Omental fat pad (tissue), 4 donors: ENCODE data around the gene LRRC40. TPM values are rescaled to one million over a fixed set of nuclear protein-coding genes. Genes with fewer than 3 reads are reported as not detected.
"Not testable (repeated sequence)": the region's sequence is repeated elsewhere in the genome, so short reads cannot be mapped to it uniquely, and the experiment has no call there.

Experiments
- ATAC-seq: fragments of 150-250 bp; one replicate; pipeline ENCODE4 v1.9.1; 2016; ENCODE audit warnings: mild to moderate bottlenecking, moderate library complexity; ENCODE audit not compliant: low FRiP score
- DNase-seq: peaks from one replicate; pipeline ENCODE4 v3.0.0-alpha.2; 2019; ENCODE audit warnings: low spot score
- CTCF ChIP-seq, 3 donors: fragments of 450-650 bp; IDR thresholded peaks; one replicate each; pipeline ENCODE4 v1.5.1; 2016 to 2017; ENCODE audit warnings: antibody characterized with exemption in 3 of 3, mild to moderate bottlenecking in 3 of 3, moderate library complexity in 2 of 3
- total RNA-seq, 4 donors: library from RNA; depleted of rRNA; stranded (reverse); fragments of >200 nt; gene quantifications; one replicate each; pipeline ENCODE4 v1.1.0, GENCODE V29; 2016

Gene LRRC40
- total RNA-seq, 4 donors from 2014 or later = 10.9 to 19.7 (median 13.3) TPM

- no peak for TF ChIP-seq CTCF (IDR thresholded peaks at IDR 0.05)
- ATAC-seq (no peak), DNase-seq (no peak)
These were observed 1.2 kb downstream of the LRRC40 start for GRCh38 chr1:70204139-70204538.

- DNase-seq = no peak
- TF ChIP-seq CTCF (IDR thresholded peaks at IDR 0.05) = no peak
- no peak for ATAC-seq
These were observed 3.1 kb downstream of the LRRC40 start for GRCh38 chr1:70202173-70202758.

- ATAC-seq = no peak
- no peak for TF ChIP-seq CTCF (IDR thresholded peaks at IDR 0.05)
- no peak for DNase-seq
These were observed 5.3 kb downstream of the LRRC40 start for GRCh38 chr1:70200065-70200464.

- TF ChIP-seq CTCF (IDR thresholded peaks at IDR 0.05) = no peak
- DNase-seq (no peak), ATAC-seq (no peak)
These were observed 9.0 kb downstream of the LRRC40 start for GRCh38 chr1:70196333-70196732.

- TF ChIP-seq CTCF (IDR thresholded peaks at IDR 0.05) = no peak
- DNase-seq (no peak), ATAC-seq (no peak)
These were observed 10.0 kb downstream of the LRRC40 start for GRCh38 chr1:70195342-70195741.

GRCh38 chr1:70194601-70195000 is 10.8 kb downstream of the LRRC40 start:
- TF ChIP-seq CTCF (IDR thresholded peaks at IDR 0.05) = no peak
- ATAC-seq (no peak), DNase-seq (no peak)

GRCh38 chr1:70192446-70192845 is 12.9 kb downstream of the LRRC40 start:
- not testable (repeated sequence) for ATAC-seq, DNase-seq

- no peak for TF ChIP-seq CTCF (IDR thresholded peaks at IDR 0.05)
- ATAC-seq (no peak), DNase-seq (no peak)
These were observed 15.2 kb downstream of the LRRC40 start for GRCh38 chr1:70190180-70190579.
